H1 (cell line): ENCODE data around the gene SMPDL3B. TPM values are rescaled to one million over a fixed set of nuclear protein-coding genes. Genes with fewer than 3 reads are reported as not detected.

ENCODE experiments used
- SAP30 ChIP-seq: fragments of 300-600 bp; sonication (generic); IDR thresholded peaks from 2 replicates; pipeline ENCODE4 v1.7.1; 2012; ENCODE audit warnings: low read length, moderate library complexity, mild to moderate bottlenecking, inconsistent platforms; ENCODE audit not compliant: insufficient read depth, insufficient replicate concordance
- polyA plus RNA-seq, 7 experiments: library from polyadenylated mRNA; depleted of rRNA in 3 of 7; stranded (reverse) in 5 of 7; unstranded in 2 of 7; fragments of >200 nt in 5 of 7; fragments of 200-250 nt in 2 of 7; gene quantifications; 1 replicate in 5 of 7; 2 replicates in 1 of 7; 4 replicates in 1 of 7; pipeline versions ENCODE4 v1.2.1 to v1.2.3, GENCODE V29; 2011 to 2013; ENCODE audit warnings: missing spikeins in 2 of 7, mixed read lengths in 2 of 7
- total RNA-seq: library from RNA; stranded (reverse); fragmentation: NEBNext Ultra II Directional; extraction: Animal tissue kit (Norgen Biotek cat#: 25700); gene quantifications from 2 replicates; pipeline ENCODE4 v1.2.1, GENCODE V29; 2021

The SMPDL3B gene
- total and polyA plus RNA-seq, 2 of the 8 experiments (the other 6 are each of a cell fraction or from before 2014, with no cell fraction given): 54.7 to 143 TPM

DNA sequence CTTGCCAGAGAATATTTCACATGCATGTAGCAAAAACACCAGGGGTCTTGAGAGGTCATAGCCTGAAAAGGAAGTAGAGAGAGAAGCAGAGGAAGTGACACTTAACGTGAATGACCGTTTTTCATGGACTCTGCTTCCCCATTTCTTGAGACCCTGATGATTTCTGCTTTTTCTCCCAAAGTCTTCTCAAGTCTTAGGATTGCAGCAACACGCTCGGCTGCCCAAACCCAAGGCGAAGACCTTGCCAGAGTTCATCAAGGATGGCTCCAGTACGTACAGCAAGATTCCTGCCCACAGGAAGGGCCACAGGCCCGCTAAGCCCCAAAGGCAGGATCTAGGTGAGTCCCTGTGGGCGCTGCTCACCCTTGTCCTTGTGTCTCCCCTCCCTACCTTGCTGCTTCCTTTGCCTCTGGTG lies 49.7 kb upstream of the SMPDL3B start (continued):
- TF ChIP-seq SAP30: no peak
- TF ChIP-seq, all 59 proteins: peak for 0
